ENCODE data around the gene ATP5PB. TPM values are rescaled to one million over a fixed set of nuclear protein-coding genes. Genes with fewer than 3 reads are reported as not detected.

The ATP5PB gene
- total RNA-seq, 1 donor from 2014 or later: 24.7 TPM

GRCh38 chr1:111476214-111476613, 26.9 kb downstream of the ATP5PB start:
- no peak for TF ChIP-seq CTCF (IDR thresholded peaks at IDR 0.05)
- Histone ChIP-seq H3K9me3 (no peaks in the 10 kb centered on the region), H3K27me3 (no peaks in the 10 kb centered on the region), H3K4me1 (peaks cover 0 to 5% of the 10 kb centered on the region in 2 donors), H3K4me3 (no peak overlapping the region), H3K27ac (no peak overlapping the region), H3K36me3 (peaks cover 0 to 8% of the 10 kb centered on the region in 2 donors)
- intact Hi-C loops (cut with DNase I): no loop called here
- no peak for DNase-seq (ENCODE audit: low spot score in 2 of 2)

- H3K27ac ChIP-seq: peak overlapping the region in 1 of 2 donors; percentile 14
- DNase-seq (ENCODE audit: low spot score in 2 of 2): no peak
- H3K4me1 ChIP-seq: peaks cover 0 to 10% of the 10 kb centered on the region in 2 donors
- H3K27me3 ChIP-seq: no peaks in the 10 kb centered on the region
- TF ChIP-seq CTCF (IDR thresholded peaks at IDR 0.05): no peak
- H3K4me3 ChIP-seq: no peak overlapping the region
- H3K36me3 ChIP-seq: peaks cover 0 to 6% of the 10 kb centered on the region in 2 donors
- intact Hi-C loops (cut with DNase I): no loop called here
- no peaks in the 10 kb centered on the region for H3K9me3 ChIP-seq
Observed at GRCh38 chr1:111476761-111477309, 27.6 kb downstream of the ATP5PB start.

GRCh38 chr1:111480674-111481073, 31.4 kb downstream of the ATP5PB start:
- intact Hi-C loops (cut with DNase I): loop anchor here (1.0 to 5.0 kb wide), 3 partner anchors 176 to 275 kb away; partner anchors contain the start of gene DDX20

GRCh38 chr1:111481387-111482221, 32.3 kb downstream of the ATP5PB start:
- peak in 1 of 2 donors; percentile 88 for DNase-seq (ENCODE audit: low spot score in 2 of 2)
- no peaks in the 10 kb centered on the region for H3K9me3 ChIP-seq
- intact Hi-C loops (cut with DNase I): loop anchor here (1.0 to 5.0 kb wide), 4 partner anchors 175 to 288 kb away; partner anchors contain the start of gene DDX20
- peaks cover 0 to 6% of the 10 kb centered on the region in 2 donors for H3K36me3 ChIP-seq
- no peaks in the 10 kb centered on the region for H3K27me3 ChIP-seq
- peak; percentile 69 to 78 (median 75) for TF ChIP-seq CTCF (IDR thresholded peaks at IDR 0.05)
- H3K27ac ChIP-seq: no peak overlapping the region
- H3K4me3 ChIP-seq: no peak overlapping the region
- peaks cover 0 to 7% of the 10 kb centered on the region in 2 donors for H3K4me1 ChIP-seq

More at GRCh38 chr1:111480674-111481073, 31.4 kb downstream of the ATP5PB start:
- Histone ChIP-seq H3K4me3 (no peak overlapping the region), H3K27ac (no peak overlapping the region), H3K36me3 (peaks cover 0 to 6% of the 10 kb centered on the region in 2 donors), H3K4me1 (peaks cover 0 to 7% of the 10 kb centered on the region in 2 donors), H3K27me3 (no peaks in the 10 kb centered on the region), H3K9me3 (no peaks in the 10 kb centered on the region)
- TF ChIP-seq CTCF (IDR thresholded peaks at IDR 0.05): no peak
- DNase-seq (ENCODE audit: low spot score in 2 of 2): no peak

- intact Hi-C loops (cut with DNase I): loop anchor here (5.0 kb wide), 1 partner anchor 229 kb away; no protein-coding TSS in a partner anchor
- DNase-seq (ENCODE audit: low spot score in 2 of 2): no peak
- H3K27me3 ChIP-seq: no peaks in the 10 kb centered on the region
- no peak overlapping the region for H3K27ac ChIP-seq
- H3K36me3 ChIP-seq: no peaks in the 10 kb centered on the region
- H3K4me1 ChIP-seq: peaks cover 0 to 7% of the 10 kb centered on the region in 2 donors
- no peak for TF ChIP-seq CTCF (IDR thresholded peaks at IDR 0.05)
- H3K4me3 ChIP-seq: no peak overlapping the region
- H3K9me3 ChIP-seq: no peaks in the 10 kb centered on the region
Observed at GRCh38 chr1:111483166-111483565, 33.9 kb downstream of the ATP5PB start.

Measured in ascending aorta (tissue), 2 donors.